Endothelial cell of umbilical vein (primary cell): ENCODE data around the gene JAZF1. TPM values are rescaled to one million over a fixed set of nuclear protein-coding genes. Genes with fewer than 3 reads are reported as not detected.

Source experiments
- BruUV-seq: library from RNA; stranded (reverse); fragments of 400-500 nt; replicated peaks from 2 replicates; lab custom pipeline; 2021; lab: Mats Ljungman, UMichigan
- CTCF ChIA-PET: fragments of 300-600, 350-600 bp; sonication (Branson Sonifier 250); formaldehyde crosslinking; loops from one replicate; lab custom pipeline; 2021; ENCODE audit warnings: antibody characterized with exemption, inconsistent platforms; lab: Charles Lee
- POLR2A ChIA-PET: fragments of 300-600, 350-600 bp; sonication (Branson Sonifier 250); formaldehyde crosslinking; loops from one replicate; lab custom pipeline; 2021; ENCODE audit warnings: antibody characterized with exemption, inconsistent platforms; lab: Charles Lee
- DNase-seq: peaks from one replicate; pipeline ENCODE4 v3.0.0-alpha.2; 2011; ENCODE audit warnings: low read depth, low spot score
- FAIRE-seq: peaks from 2 replicates; lab custom pipeline; 2011; peaks lifted over from hg19 to GRCh38; lab: Jason Lieb, UNC
- H2AFZ ChIP-seq: 2 replicates; pipeline ENCODE4 v1.6.0; 2012; ENCODE audit warnings: low read depth, low read length, control low read depth, inconsistent platforms
- H3K27ac ChIP-seq: 2 replicates; pipeline ENCODE4 v1.5.1; 2011; ENCODE audit warnings: low read depth, mild to moderate bottlenecking, control low read depth, low read length, moderate library complexity; ENCODE audit not compliant: insufficient read depth
- H3K27me3 ChIP-seq, 2 experiments: 2 replicates each; pipeline versions ENCODE4 v1.6.0 to v1.6.1; 2011; ENCODE audit warnings: low read length in 2 of 2, mixed read lengths in 1 of 2; ENCODE audit not compliant: control insufficient read depth in 2 of 2, insufficient read depth in 2 of 2
- H3K36me3 ChIP-seq, 2 experiments: 2 replicates in 1 of 2; 3 replicates in 1 of 2; pipeline ENCODE4 v1.5.1; 2011; ENCODE audit warnings: low read length in 2 of 2, mild to moderate bottlenecking in 1 of 2, moderate library complexity in 1 of 2; ENCODE audit not compliant: control insufficient read depth in 2 of 2, insufficient read depth in 2 of 2; ENCODE audit errors: extremely low read depth in 1 of 2
- H3K4me1 ChIP-seq: 3 replicates; pipeline ENCODE4 v1.5.1; 2011; ENCODE audit warnings: mild to moderate bottlenecking, low read length; ENCODE audit not compliant: control insufficient read depth, insufficient read depth; ENCODE audit errors: extremely low read depth
- H3K4me2 ChIP-seq: 2 replicates; pipeline ENCODE4 v1.6.1; 2011; ENCODE audit warnings: low read length, control low read depth, mixed read lengths; ENCODE audit not compliant: insufficient read depth
- H3K4me3 ChIP-seq, 3 experiments: fragments of 200-600 bp in 1 of 3; sonication (generic), shearing (Covaris generic) in 1 of 3; replicated peaks in 1 of 3; 2 replicates each; pipeline ENCODE4 v1.5.1; 2011 to 2016; ENCODE audit warnings: control low read depth in 3 of 3, low read length in 3 of 3, mild to moderate bottlenecking in 2 of 3, inconsistent platforms in 1 of 3, low read depth in 1 of 3, moderate library complexity in 1 of 3; ENCODE audit not compliant: insufficient read depth in 1 of 3
- H3K79me2 ChIP-seq: 2 replicates; pipeline ENCODE4 v1.6.0; 2012; ENCODE audit warnings: low read length, inconsistent platforms; ENCODE audit not compliant: control insufficient read depth, insufficient read depth
- H3K9ac ChIP-seq: replicated peaks from 2 replicates; pipeline ENCODE3; 2011; ENCODE audit warnings: low read length, control low read depth; ENCODE audit not compliant: insufficient read depth; ENCODE audit errors: extremely low read depth
- H3K9me1 ChIP-seq: replicated peaks from 3 replicates; pipeline ENCODE4 v1.6.0; 2011; ENCODE audit warnings: mild to moderate bottlenecking, low read length; ENCODE audit not compliant: control insufficient read depth, insufficient read depth; ENCODE audit errors: extremely low read depth
- H3K9me3 ChIP-seq: replicated peaks from 2 replicates; pipeline ENCODE4 v1.5.1; 2012; ENCODE audit warnings: low read length, inconsistent platforms; ENCODE audit not compliant: control insufficient read depth, insufficient read depth
- H4K20me1 ChIP-seq: replicated peaks from 2 replicates; pipeline ENCODE3; 2011; ENCODE audit warnings: mild to moderate bottlenecking, low read length; ENCODE audit not compliant: control insufficient read depth, insufficient read depth; ENCODE audit errors: extremely low read depth
- JUN ChIP-seq: IDR thresholded peaks from 2 replicates; pipeline ENCODE4 v1.6.1; 2011; ENCODE audit warnings: borderline replicate concordance, low read depth; ENCODE audit not compliant: insufficient read length, insufficient read depth
- MYC ChIP-seq: IDR thresholded peaks from one replicate; pipeline ENCODE4 v1.6.1; 2011; ENCODE audit warnings: mild to moderate bottlenecking, low read depth, low read length
- dilution Hi-C: fragments of 300-500 bp; cut with MboI; formaldehyde crosslinking; loops from one replicate; pipeline ENCODE4 v1.15.0; 2019; ENCODE audit warnings: low sequenced_read_pairs; ENCODE audit not compliant: extremely low pct_ligation_motif_present
- intact Hi-C: fragments of 100-400 bp; cut with micrococcal nuclease; formaldehyde crosslinking; loops from one replicate; pipeline ENCODE4 v1.10.0; 2022
- polyA plus RNA-seq, 4 experiments: library from polyadenylated mRNA; depleted of rRNA in 3 of 4; stranded (reverse) in 3 of 4; unstranded in 1 of 4; fragments of >200 nt; gene quantifications; 2 replicates each; pipeline versions ENCODE4 v1.2.1 to v1.2.3, GENCODE V29; 2011 to 2012; ENCODE audit warnings: missing spikeins in 1 of 4
- total RNA-seq: library from RNA; stranded (reverse); gene quantifications from 2 replicates; pipeline ENCODE4 v1.2.3, GENCODE V29; 2021
- TF ChIP-seq, protein P1 (sequence below), 2 donors: IDR thresholded peaks; 1 replicate in 1 of 2; 2 replicates in 1 of 2; pipeline ENCODE4 v1.5.1; 2011; ENCODE audit warnings: low read length in 2 of 2, mild to moderate bottlenecking in 2 of 2, moderate library complexity in 2 of 2, control low read depth in 1 of 2, inconsistent platforms in 1 of 2, low read depth in 1 of 2; ENCODE audit not compliant: insufficient read depth in 1 of 2; ENCODE audit errors: extremely low read depth in 1 of 2

The JAZF1 gene
- total and polyA plus RNA-seq, 2 donors (not counting 3 experiments of a cell fraction or from before 2014, with no cell fraction given): 2.5 to 16.9 TPM

DNA sequence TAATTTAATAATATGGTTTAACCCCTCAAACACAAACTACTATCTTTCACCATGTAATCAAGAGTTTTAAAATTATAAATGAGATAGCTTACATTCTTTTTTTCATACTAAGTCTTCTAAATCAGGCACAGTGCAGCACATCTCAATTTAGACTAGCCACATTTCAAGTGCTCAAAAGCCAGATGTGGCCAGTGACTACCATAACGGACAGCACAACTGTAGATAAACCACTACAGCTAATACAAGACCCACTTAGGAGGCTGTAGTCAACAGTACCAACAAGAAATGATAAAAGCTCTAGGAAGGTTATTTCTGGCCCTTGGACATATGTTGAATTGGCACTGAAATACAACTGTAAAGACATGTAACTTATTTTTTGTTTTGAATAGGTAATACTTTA lies 65.3 kb downstream of the JAZF1 start:
- FAIRE-seq: no peak
- ChIA-PET POLR2A (no interaction called here), CTCF (no interaction called here)
- no peak overlapping the region for H3K27ac ChIP-seq
- no peaks in the 10 kb centered on the region for H3K9me1 ChIP-seq
- no peak overlapping the region for H2AFZ ChIP-seq
- no peaks in the 10 kb centered on the region for H3K79me2 ChIP-seq
- H3K36me3 ChIP-seq: no peaks in the 10 kb centered on the region
- no peaks in the 10 kb centered on the region for H4K20me1 ChIP-seq
- intact Hi-C loops: no loop called here
- dilution Hi-C loops: no loop called here
- no TSS peak for BruUV-seq
- H3K9ac ChIP-seq: no peak overlapping the region
- TF ChIP-seq JUN (no peak), MYC (no peak)
- H3K4me3 ChIP-seq: no peak overlapping the region
- H3K4me2 ChIP-seq: no peak overlapping the region
- no peak for DNase-seq
- no peaks in the 10 kb centered on the region for H3K9me3 ChIP-seq
- no peaks in the 10 kb centered on the region for H3K27me3 ChIP-seq
- peaks cover under 1% of the 10 kb centered on the region for H3K4me1 ChIP-seq

DNA sequence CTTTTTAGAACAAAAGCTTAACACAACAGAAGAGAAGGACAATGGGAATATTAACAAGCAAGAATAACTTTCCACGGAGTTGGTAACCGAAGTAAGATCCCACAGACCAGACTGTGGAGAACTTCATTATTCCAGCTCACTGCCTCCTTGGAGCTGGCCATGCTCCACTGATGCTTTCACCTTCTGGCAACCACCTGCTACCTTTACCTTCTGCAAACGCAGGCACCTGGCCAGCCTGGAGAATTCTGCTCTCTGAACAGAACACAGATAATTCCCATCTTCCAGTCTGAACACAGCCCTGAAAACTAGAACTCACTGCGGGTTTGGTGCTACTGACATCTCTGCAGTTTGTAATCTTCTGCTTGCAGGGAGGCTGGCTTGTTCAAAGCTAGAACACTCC lies 66.5 kb downstream of the JAZF1 start:
- no peaks in the 10 kb centered on the region for H3K9me3 ChIP-seq
- H3K27ac ChIP-seq: no peak overlapping the region
- no peak overlapping the region for H3K9ac ChIP-seq
- no peak for DNase-seq
- POLR2A ChIA-PET: no interaction called here
- no peaks in the 10 kb centered on the region for H4K20me1 ChIP-seq
- H3K4me1 ChIP-seq: no peaks in the 10 kb centered on the region
- no peak for FAIRE-seq
- no peaks in the 10 kb centered on the region for H3K9me1 ChIP-seq
- no TSS peak for BruUV-seq
- H3K36me3 ChIP-seq: no peaks in the 10 kb centered on the region
- H3K79me2 ChIP-seq: no peaks in the 10 kb centered on the region
- no peaks in the 10 kb centered on the region for H3K27me3 ChIP-seq
- CTCF ChIA-PET: interaction anchor here (1.5 kb wide), 1 partner anchor 11 kb away, joined by 4 read pairs; no protein-coding TSS in a partner anchor
- no peak overlapping the region for H3K4me2 ChIP-seq
- dilution Hi-C loops: no loop called here
- TF ChIP-seq, protein P1, sequence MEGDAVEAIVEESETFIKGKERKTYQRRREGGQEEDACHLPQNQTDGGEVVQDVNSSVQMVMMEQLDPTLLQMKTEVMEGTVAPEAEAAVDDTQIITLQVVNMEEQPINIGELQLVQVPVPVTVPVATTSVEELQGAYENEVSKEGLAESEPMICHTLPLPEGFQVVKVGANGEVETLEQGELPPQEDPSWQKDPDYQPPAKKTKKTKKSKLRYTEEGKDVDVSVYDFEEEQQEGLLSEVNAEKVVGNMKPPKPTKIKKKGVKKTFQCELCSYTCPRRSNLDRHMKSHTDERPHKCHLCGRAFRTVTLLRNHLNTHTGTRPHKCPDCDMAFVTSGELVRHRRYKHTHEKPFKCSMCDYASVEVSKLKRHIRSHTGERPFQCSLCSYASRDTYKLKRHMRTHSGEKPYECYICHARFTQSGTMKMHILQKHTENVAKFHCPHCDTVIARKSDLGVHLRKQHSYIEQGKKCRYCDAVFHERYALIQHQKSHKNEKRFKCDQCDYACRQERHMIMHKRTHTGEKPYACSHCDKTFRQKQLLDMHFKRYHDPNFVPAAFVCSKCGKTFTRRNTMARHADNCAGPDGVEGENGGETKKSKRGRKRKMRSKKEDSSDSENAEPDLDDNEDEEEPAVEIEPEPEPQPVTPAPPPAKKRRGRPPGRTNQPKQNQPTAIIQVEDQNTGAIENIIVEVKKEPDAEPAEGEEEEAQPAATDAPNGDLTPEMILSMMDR (IDR thresholded peaks at IDR 0.05; ENCODE audit: extremely low read depth in 1 of 2, insufficient read depth in 1 of 2, low read depth in 1 of 2, low read length in 2 of 2): no peak
- H3K4me3 ChIP-seq: no peak overlapping the region
- intact Hi-C loops: no loop called here
- no peak overlapping the region for H2AFZ ChIP-seq
